Activated T-helper 1 cell treated with anti-CD3 and anti-CD28 coated beads, Interleukin-2, amount 50 U/mL, for 16 hours (primary cell): ENCODE results near the gene MRFAP1L1.
"Not testable (repeated sequence)": the region's sequence is repeated elsewhere in the genome, so short reads cannot be mapped to it uniquely, and the experiment has no call there.

Experiments
- DNase-seq, 2 donors: peaks; one replicate each; pipeline ENCODE4 v3.0.0-alpha.2; 2020; ENCODE audit warnings: low read depth in 1 of 2, low spot score in 1 of 2

MRFAP1L1 gene

GRCh38 chr4:6692379-6692778 lies 17.3 kb downstream of the MRFAP1L1 start:
- no peak for DNase-seq

GRCh38 chr4:6689506-6689960 lies 20.1 kb downstream of the MRFAP1L1 start:
- DNase-seq, result no peak

- DNase-seq, result peak; percentile 54 to 65
Measured at GRCh38 chr4:6688879-6689505, 20.7 kb downstream of the MRFAP1L1 start.

- no peak for DNase-seq
Measured at GRCh38 chr4:6687947-6688878, 21.5 kb downstream of the MRFAP1L1 start.

GRCh38 chr4:6686104-6686787 lies 23.4 kb downstream of the MRFAP1L1 start:
- no peak for DNase-seq

GRCh38 chr4:6684656-6685055 lies 25.0 kb downstream of the MRFAP1L1 start:
- no peak for DNase-seq

- DNase-seq, result no peak
Measured at GRCh38 chr4:6682862-6683590, 26.6 kb downstream of the MRFAP1L1 start.

- DNase-seq, result no peak
Measured at GRCh38 chr4:6681191-6681590, 28.5 kb downstream of the MRFAP1L1 start.

GRCh38 chr4:6680372-6681034 lies 29.2 kb downstream of the MRFAP1L1 start:
- DNase-seq, result no peak

- DNase-seq, result no peak
Measured at GRCh38 chr4:6676722-6677558, 32.7 kb downstream of the MRFAP1L1 start.

GRCh38 chr4:6674500-6675149 lies 35.0 kb downstream of the MRFAP1L1 start:
- peak; percentile 24 to 38 for DNase-seq

GRCh38 chr4:6673660-6674499 lies 35.8 kb downstream of the MRFAP1L1 start:
- peak; percentile 86 to 89 for DNase-seq

- DNase-seq, result not testable (repeated sequence)
Measured at GRCh38 chr4:6673191-6673659, 36.4 kb downstream of the MRFAP1L1 start.

- DNase-seq, result not testable (repeated sequence)
Measured at GRCh38 chr4:6672541-6673190, 37.0 kb downstream of the MRFAP1L1 start.

- no peak for DNase-seq
Measured at GRCh38 chr4:6672131-6672530, 37.5 kb downstream of the MRFAP1L1 start.

- no peak for DNase-seq
Measured at GRCh38 chr4:6671648-6672047, 38.0 kb downstream of the MRFAP1L1 start.

GRCh38 chr4:6668391-6668790 lies 41.3 kb downstream of the MRFAP1L1 start:
- DNase-seq, result no peak

GRCh38 chr4:6665320-6665654 lies 44.4 kb downstream of the MRFAP1L1 start:
- DNase-seq, result no peak
